ENCODE measurements around the gene SULF2.

DNA sequence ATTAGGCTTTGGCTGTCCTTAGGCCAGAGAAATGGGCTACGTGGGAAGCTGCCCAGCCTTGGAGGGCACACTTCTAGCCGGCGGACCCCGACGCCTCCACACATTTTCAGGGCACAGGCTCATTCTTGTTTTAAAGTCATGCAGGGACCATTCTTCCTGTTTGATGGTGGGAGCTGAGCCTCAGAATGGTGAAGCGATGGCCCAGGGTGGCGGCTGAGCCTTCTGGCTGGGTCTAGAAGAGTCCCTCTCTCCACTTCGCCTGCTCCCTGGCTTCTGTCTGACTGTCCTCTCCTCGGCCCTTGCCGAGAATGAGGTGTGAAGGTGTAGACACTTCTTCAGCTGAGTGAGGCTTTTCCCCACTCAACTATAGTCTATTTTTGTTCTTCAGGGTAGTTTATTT lies 114.4 kb downstream of the SULF2 start:
- TF ChIP-seq CTCF (conservative IDR thresholded peaks at IDR 0.05) (no peak), ZFX (IDR thresholded peaks at IDR 0.05) (no peak)
